Activated T-helper 2 cell treated with anti-CD3 and anti-CD28 coated beads, Interferon-gamma antibody, Interleukin-2, Interleukin-4, amounts not matched to agents 10 μg/mL and 5 μg/mL and 100 μg/mL, durations not matched to agents 14 hours and 24 hours and 36 hours (primary cell): ENCODE data around the gene SFMBT2. TPM values are rescaled to one million over a fixed set of nuclear protein-coding genes. Genes with fewer than 3 reads are reported as not detected.

Experiments
- DNase-seq: peaks from one replicate; pipeline ENCODE4 v3.0.0; 2021; ENCODE audit warnings: low spot score
- H3K27ac Mint-ChIP-seq: one replicate; pipeline ENCODE4 v1.8.0; 2021; ENCODE audit warnings: mixed read lengths
- H3K27me3 Mint-ChIP-seq: one replicate; pipeline ENCODE4 v1.8.0; 2021; ENCODE audit warnings: low read depth, mixed read lengths
- H3K36me3 Mint-ChIP-seq: one replicate; pipeline ENCODE4 v1.8.0; 2021; ENCODE audit warnings: low read depth, mixed read lengths
- H3K4me1 Mint-ChIP-seq: one replicate; pipeline ENCODE4 v1.8.0; 2021; ENCODE audit warnings: low read depth, mixed read lengths
- H3K4me3 Mint-ChIP-seq: one replicate; pipeline ENCODE4 v1.8.0; 2021; ENCODE audit warnings: low read depth, mild to moderate bottlenecking, moderate library complexity, mixed read lengths
- H3K9me3 Mint-ChIP-seq: one replicate; pipeline ENCODE4 v1.8.0; 2021; ENCODE audit warnings: mixed read lengths
- intact Hi-C: fragments of 100-400 bp; cut with micrococcal nuclease; formaldehyde crosslinking; loops from one replicate; pipeline ENCODE4 v1.15.1; 2023
- total RNA-seq: library from RNA; stranded (reverse); gene quantifications from 2 replicates; pipeline ENCODE4 v1.2.3, GENCODE V29; 2022

The SFMBT2 gene
- total RNA-seq, 1 donor from 2014 or later = 27.6 TPM

- no peak for DNase-seq
- H3K9me3 Mint-ChIP-seq = peaks cover 4% of the 10 kb centered on the region
- H3K27ac Mint-ChIP-seq = no peak overlapping the region
- no peak overlapping the region for H3K4me3 Mint-ChIP-seq
- intact Hi-C loops = no loop called here
- peaks cover 6% of the 10 kb centered on the region for H3K4me1 Mint-ChIP-seq
- peaks cover 6% of the 10 kb centered on the region for H3K36me3 Mint-ChIP-seq
- peaks cover 20% of the 10 kb centered on the region for H3K27me3 Mint-ChIP-seq
Observed at GRCh38 chr10:7152341-7152740, 258.5 kb downstream of the SFMBT2 start.

GRCh38 chr10:7151538-7151937 is 259.3 kb downstream of the SFMBT2 start:
- intact Hi-C loops = no loop called here
- Mint-ChIP-seq H3K27ac (no peak overlapping the region), H3K4me1 (peaks cover 6% of the 10 kb centered on the region), H3K27me3 (peaks cover 20% of the 10 kb centered on the region), H3K9me3 (peaks cover 4% of the 10 kb centered on the region), H3K36me3 (no peaks in the 10 kb centered on the region), H3K4me3 (no peak overlapping the region)
- DNase-seq = no peak

DNA sequence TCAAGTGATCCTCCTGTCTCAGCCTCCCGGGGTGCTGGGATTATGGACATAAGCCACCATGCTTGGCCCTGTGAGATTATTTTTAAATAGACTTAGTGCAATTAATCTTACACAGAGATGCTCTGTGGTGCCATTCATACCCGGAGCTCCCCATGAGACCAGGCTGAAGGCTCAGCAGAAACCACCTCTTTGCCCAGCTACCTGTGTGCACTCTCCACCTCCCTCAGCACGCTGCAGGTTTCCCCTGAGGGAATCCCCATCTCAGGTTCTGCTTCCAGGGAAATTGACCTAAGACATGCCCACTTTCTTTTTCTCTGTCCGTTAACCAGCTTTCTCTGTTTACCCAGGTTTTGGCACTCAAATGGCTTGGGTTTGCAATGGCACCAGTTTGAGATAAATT is 260.5 kb downstream of the SFMBT2 start:
- no peak overlapping the region for H3K4me3 Mint-ChIP-seq
- H3K4me1 Mint-ChIP-seq = peaks cover 6% of the 10 kb centered on the region
- intact Hi-C loops = no loop called here
- H3K27ac Mint-ChIP-seq = no peak overlapping the region
- H3K27me3 Mint-ChIP-seq = peaks cover 25% of the 10 kb centered on the region
- peaks cover 4% of the 10 kb centered on the region for H3K9me3 Mint-ChIP-seq
- H3K36me3 Mint-ChIP-seq = no peaks in the 10 kb centered on the region
- no peak for DNase-seq

DNA sequence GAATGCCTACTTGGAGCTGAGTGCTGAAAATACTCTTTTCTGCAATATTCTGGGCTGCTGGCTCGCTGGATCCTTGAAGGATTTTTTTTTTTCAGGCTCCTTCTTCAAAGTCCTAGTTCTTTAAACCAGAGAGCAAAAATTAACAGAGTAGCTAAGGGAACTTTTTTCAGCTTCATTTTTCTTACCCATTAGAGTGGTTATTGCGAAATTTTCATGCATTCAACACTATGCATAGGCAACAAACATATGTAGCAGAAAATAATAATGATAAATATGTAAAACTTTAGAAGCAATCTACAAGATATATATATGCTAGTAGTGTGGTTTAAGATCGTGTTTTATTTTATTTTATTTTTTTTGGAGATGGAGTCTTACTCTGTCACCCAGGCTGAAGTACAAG is 264.6 kb downstream of the SFMBT2 start:
- intact Hi-C loops = no loop called here
- Mint-ChIP-seq H3K4me1 (no peaks in the 10 kb centered on the region), H3K9me3 (peaks cover 3% of the 10 kb centered on the region), H3K27me3 (peaks cover 23% of the 10 kb centered on the region), H3K36me3 (no peaks in the 10 kb centered on the region), H3K4me3 (no peak overlapping the region), H3K27ac (no peak overlapping the region)
- no peak for DNase-seq

GRCh38 chr10:7136016-7136415 is 274.8 kb downstream of the SFMBT2 start:
- H3K27me3 Mint-ChIP-seq = peaks cover 16% of the 10 kb centered on the region
- no peak overlapping the region for H3K27ac Mint-ChIP-seq
- peaks cover 8% of the 10 kb centered on the region for H3K9me3 Mint-ChIP-seq
- peaks cover 6% of the 10 kb centered on the region for H3K4me1 Mint-ChIP-seq
- intact Hi-C loops = no loop called here
- H3K36me3 Mint-ChIP-seq = no peaks in the 10 kb centered on the region
- no peak overlapping the region for H3K4me3 Mint-ChIP-seq
- DNase-seq = no peak

GRCh38 chr10:7135188-7135587 is 275.6 kb downstream of the SFMBT2 start:
- Mint-ChIP-seq H3K27ac (no peak overlapping the region), H3K4me3 (no peak overlapping the region), H3K9me3 (peaks cover 8% of the 10 kb centered on the region), H3K36me3 (no peaks in the 10 kb centered on the region), H3K27me3 (peaks cover 18% of the 10 kb centered on the region), H3K4me1 (peaks cover 6% of the 10 kb centered on the region)
- no peak for DNase-seq
- intact Hi-C loops = no loop called here

DNA sequence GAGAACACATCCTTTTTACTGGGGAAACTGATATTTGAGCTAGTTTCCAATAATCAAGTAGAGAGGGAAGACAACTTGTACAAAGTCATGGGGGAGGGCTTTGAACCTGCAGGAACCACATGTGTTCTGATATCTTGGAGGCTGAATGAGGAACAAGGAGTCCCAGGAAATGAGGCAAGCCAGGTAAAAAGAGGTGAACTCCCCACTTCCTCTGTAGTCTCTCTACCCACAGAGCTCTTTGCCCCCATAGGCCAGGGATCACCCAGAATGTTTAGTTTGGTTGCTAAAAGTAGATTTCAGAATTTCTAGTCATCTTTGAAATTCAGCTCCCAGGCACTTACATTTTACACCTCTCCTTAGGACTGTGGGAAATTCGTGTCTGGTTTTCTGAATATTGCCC is 276.4 kb downstream of the SFMBT2 start:
- H3K36me3 Mint-ChIP-seq = no peaks in the 10 kb centered on the region
- peaks cover 24% of the 10 kb centered on the region for H3K27me3 Mint-ChIP-seq
- peaks cover 6% of the 10 kb centered on the region for H3K4me1 Mint-ChIP-seq
- H3K4me3 Mint-ChIP-seq = no peak overlapping the region
- H3K9me3 Mint-ChIP-seq = peaks cover 8% of the 10 kb centered on the region
- no peak for DNase-seq
- H3K27ac Mint-ChIP-seq = no peak overlapping the region
- intact Hi-C loops = no loop called here

DNA sequence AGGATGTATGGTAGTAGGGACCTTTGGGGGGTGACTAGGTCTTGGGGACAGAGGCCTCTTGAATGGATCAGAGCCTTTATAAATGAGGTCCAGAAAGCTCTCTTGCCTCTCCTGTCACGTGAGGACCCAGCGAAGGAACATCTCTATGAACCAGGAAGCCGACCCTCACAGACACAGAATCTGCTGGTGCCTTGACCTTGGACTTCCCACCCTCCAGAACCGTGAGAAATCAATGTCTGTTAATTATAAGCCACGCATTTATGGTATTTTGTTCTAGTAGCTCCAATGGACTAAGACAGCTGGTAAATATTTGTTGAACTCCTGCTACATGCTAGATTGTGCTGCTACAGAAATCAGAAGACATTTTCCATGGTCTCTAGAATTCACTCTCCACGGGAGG is 276.9 kb downstream of the SFMBT2 start:
- Mint-ChIP-seq H3K9me3 (peaks cover 8% of the 10 kb centered on the region), H3K4me3 (no peak overlapping the region), H3K4me1 (peaks cover 6% of the 10 kb centered on the region), H3K36me3 (no peaks in the 10 kb centered on the region), H3K27me3 (peaks cover 29% of the 10 kb centered on the region), H3K27ac (no peak overlapping the region)
- DNase-seq = no peak
- intact Hi-C loops = no loop called here

DNA sequence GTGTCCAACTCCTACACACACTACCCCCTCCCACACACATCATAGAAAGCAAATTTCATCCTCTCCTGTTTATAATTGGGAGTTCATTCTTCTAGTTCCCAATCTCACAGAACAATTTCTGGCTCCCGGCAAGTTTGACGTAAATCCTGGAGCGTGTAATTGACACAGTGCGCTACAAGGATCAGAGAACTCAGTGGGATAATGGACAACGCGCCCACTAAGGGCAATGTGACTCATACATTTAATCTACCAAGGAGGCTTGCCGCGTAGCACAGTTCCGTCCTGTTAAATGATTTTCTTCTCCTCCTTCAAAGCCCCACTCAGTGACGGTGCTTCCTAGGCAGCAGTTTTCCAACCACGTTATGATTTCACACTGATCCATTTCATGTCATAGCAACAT is 277.6 kb downstream of the SFMBT2 start:
- Mint-ChIP-seq H3K4me3 (no peak overlapping the region), H3K27ac (no peak overlapping the region), H3K9me3 (peaks cover 8% of the 10 kb centered on the region), H3K4me1 (peaks cover 6% of the 10 kb centered on the region), H3K27me3 (peaks cover 35% of the 10 kb centered on the region), H3K36me3 (no peaks in the 10 kb centered on the region)
- DNase-seq = no peak
- intact Hi-C loops = no loop called here

- Mint-ChIP-seq H3K4me3 (no peak overlapping the region), H3K27me3 (peaks cover 40% of the 10 kb centered on the region)
- intact Hi-C loops = no loop called here
Observed at GRCh38 chr10:7130191-7130911, 280.5 kb downstream of the SFMBT2 start.

DNA sequence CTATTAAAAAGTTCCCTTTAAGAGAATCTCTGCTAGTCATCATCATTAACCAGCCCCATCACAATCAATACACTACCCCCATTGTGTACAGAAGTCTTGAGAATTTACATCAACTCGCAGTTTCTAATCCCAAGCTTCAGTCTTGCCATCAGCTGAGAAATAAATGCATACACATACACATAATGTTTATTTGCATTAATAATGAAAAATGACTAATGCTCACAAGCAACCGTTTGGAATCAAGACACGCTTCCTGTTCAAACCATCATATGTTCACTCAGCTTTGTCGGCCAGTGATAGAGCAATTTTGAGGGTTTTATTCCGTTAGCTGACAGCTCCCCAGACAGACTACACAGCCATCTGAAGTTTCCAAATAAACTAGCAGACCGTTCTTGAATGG is 287.1 kb downstream of the SFMBT2 start:
- no peak overlapping the region for H3K4me3 Mint-ChIP-seq
- peaks cover 4% of the 10 kb centered on the region for H3K4me1 Mint-ChIP-seq
- H3K27ac Mint-ChIP-seq = no peak overlapping the region
- no peak for DNase-seq
- H3K27me3 Mint-ChIP-seq = peaks cover 44% of the 10 kb centered on the region
- H3K9me3 Mint-ChIP-seq = no peaks in the 10 kb centered on the region
- intact Hi-C loops = loop anchor here (5.0 to 10.0 kb wide), 2 partner anchors 69 to 111 kb away; no protein-coding TSS in a partner anchor
- H3K36me3 Mint-ChIP-seq = no peaks in the 10 kb centered on the region

More at GRCh38 chr10:7130191-7130911, 280.5 kb downstream of the SFMBT2 start:
- no peaks in the 10 kb centered on the region for H3K36me3 Mint-ChIP-seq
- H3K9me3 Mint-ChIP-seq = peaks cover 8% of the 10 kb centered on the region
- H3K27ac Mint-ChIP-seq = no peak overlapping the region
- H3K4me1 Mint-ChIP-seq = peaks cover 6% of the 10 kb centered on the region
- DNase-seq = no peak

- no peak for DNase-seq
- H3K9me3 Mint-ChIP-seq = no peaks in the 10 kb centered on the region
- intact Hi-C loops = loop anchor here (5.0 to 10.0 kb wide), 2 partner anchors 70 to 112 kb away; no protein-coding TSS in a partner anchor
- H3K27me3 Mint-ChIP-seq = peaks cover 40% of the 10 kb centered on the region
- H3K36me3 Mint-ChIP-seq = no peaks in the 10 kb centered on the region
- peaks cover 4% of the 10 kb centered on the region for H3K4me1 Mint-ChIP-seq
- H3K27ac Mint-ChIP-seq = no peak overlapping the region
- no peak overlapping the region for H3K4me3 Mint-ChIP-seq
Observed at GRCh38 chr10:7122561-7122960, 288.3 kb downstream of the SFMBT2 start.

GRCh38 chr10:7121154-7121797 is 289.6 kb downstream of the SFMBT2 start:
- Mint-ChIP-seq H3K36me3 (no peaks in the 10 kb centered on the region), H3K27ac (no peak overlapping the region), H3K27me3 (peaks cover 48% of the 10 kb centered on the region), H3K9me3 (no peaks in the 10 kb centered on the region), H3K4me1 (peaks cover 4% of the 10 kb centered on the region), H3K4me3 (no peak overlapping the region)
- DNase-seq = peak; percentile 43
- intact Hi-C loops = loop anchor here (1.0 to 10.0 kb wide), 3 partner anchors 71 to 288 kb away; no protein-coding TSS in a partner anchor
